22Rv1 (cell line): Measurements from ENCODE around the gene CLK2.

Experiments used
- CTCF ChIP-seq: fragments of 450-650 bp; IDR thresholded peaks from 2 replicates; pipeline ENCODE4 v1.5.1; 2017; ENCODE audit warnings: mild to moderate bottlenecking
- ZFX ChIP-seq: fragments of 450-650 bp; IDR thresholded peaks from 2 replicates; pipeline ENCODE4 v1.6.1; 2017; ENCODE audit warnings: antibody characterized with exemption, borderline replicate concordance

- TF ChIP-seq CTCF, result no peak
- TF ChIP-seq ZFX, result no peak
Observed at GRCh38 chr1:155228096-155228427, 45.2 kb downstream of the CLK2 start.
